Measurements from ENCODE around the gene HDGF. TPM values are rescaled to one million over a fixed set of nuclear protein-coding genes. Genes with fewer than 3 reads are reported as not detected.

HDGF gene
- total and polyA plus RNA-seq, 8 donors = 43.5 to 112 (median 66.0) TPM

DNA sequence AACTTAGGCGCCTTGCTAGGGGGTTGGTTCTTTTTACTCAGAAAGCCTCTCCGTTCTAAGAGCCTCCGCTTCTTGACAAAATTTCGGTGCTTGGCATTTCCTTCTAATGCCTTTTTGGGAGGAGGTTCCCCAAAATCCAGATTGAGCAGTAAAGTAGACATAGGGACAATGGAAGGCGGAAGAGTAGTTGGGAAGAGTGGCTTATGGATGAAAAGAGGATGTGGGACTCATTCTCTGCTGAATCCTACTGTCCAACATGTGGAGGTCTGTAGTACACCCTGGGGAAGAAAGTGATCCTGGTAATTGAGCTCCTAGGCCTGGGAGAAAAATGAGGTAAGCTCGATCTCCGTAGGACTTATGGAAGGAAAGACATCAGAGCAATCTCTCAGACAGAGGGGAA lies 24.0 kb downstream of the HDGF start:
- no peaks in the 10 kb centered on the region for H3K9me3 ChIP-seq
- WGBS, 2 donors = 38 to 49% methylated on average over 7 of the region's 7 CpGs
- DNase-seq (no peak), ATAC-seq (no peak), FAIRE-seq (no peak)
- intact Hi-C loops (cut with DNase I) = loop anchor here in 2 of 3 donors (5.0 kb wide), 1 partner anchor 35 kb away; no protein-coding TSS in a partner anchor
- no peaks in the 10 kb centered on the region for H3K27me3 ChIP-seq
- H3K27ac ChIP-seq = peak overlapping the region in 3 of 4 donors; percentile 91 to 98 (median 96)
- peaks cover 10 to 21% (median 11%) of the 10 kb centered on the region in 3 donors for H3K36me3 ChIP-seq
- TF ChIP-seq, protein P1, sequence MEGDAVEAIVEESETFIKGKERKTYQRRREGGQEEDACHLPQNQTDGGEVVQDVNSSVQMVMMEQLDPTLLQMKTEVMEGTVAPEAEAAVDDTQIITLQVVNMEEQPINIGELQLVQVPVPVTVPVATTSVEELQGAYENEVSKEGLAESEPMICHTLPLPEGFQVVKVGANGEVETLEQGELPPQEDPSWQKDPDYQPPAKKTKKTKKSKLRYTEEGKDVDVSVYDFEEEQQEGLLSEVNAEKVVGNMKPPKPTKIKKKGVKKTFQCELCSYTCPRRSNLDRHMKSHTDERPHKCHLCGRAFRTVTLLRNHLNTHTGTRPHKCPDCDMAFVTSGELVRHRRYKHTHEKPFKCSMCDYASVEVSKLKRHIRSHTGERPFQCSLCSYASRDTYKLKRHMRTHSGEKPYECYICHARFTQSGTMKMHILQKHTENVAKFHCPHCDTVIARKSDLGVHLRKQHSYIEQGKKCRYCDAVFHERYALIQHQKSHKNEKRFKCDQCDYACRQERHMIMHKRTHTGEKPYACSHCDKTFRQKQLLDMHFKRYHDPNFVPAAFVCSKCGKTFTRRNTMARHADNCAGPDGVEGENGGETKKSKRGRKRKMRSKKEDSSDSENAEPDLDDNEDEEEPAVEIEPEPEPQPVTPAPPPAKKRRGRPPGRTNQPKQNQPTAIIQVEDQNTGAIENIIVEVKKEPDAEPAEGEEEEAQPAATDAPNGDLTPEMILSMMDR (IDR thresholded peaks at IDR 0.05) = no peak
- peaks cover 28 to 39% (median 34%) of the 10 kb centered on the region in 3 donors for H3K4me1 ChIP-seq
- peak overlapping the region; percentile 61 to 86 (median 70) for H3K4me3 ChIP-seq

DNA sequence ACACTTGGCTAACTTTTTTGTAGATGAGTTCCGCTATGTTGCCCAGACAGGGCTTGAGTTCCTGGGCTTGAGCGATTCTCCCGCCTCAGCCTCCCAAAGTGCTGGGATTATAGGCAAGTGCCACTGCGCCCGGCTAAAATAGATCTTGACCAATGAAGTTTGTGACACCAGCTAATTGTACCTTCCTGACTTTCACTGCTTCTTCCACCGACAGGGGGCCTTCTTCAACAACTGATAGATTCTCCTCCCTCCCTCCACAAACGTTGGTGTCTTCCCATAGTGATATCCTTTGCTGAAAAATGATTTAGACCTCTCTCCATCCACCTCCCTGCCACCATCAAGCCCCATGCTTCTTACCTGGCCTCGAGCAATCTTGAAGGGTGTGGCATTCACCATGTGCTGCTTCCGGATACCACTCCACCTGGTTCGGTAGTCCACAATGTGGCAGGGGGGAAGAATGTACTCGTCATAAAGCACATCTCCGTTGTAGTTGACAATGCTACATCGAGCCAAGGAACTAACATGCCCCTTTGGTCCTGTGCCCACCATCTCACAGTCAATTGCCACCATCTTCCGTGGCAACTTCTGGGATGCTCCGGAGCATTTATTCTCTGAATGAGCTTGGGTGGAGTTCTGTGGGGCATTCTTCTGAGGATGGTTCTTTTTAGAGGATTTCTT lies 24.8 kb downstream of the HDGF start:
- ATAC-seq = peak in 2 of 4 donors; percentile 14 to 33
- no peak for DNase-seq
- Histone ChIP-seq H3K9me3 (no peaks in the 10 kb centered on the region), H3K27me3 (no peaks in the 10 kb centered on the region), H3K36me3 (peaks cover 10 to 26% (median 11%) of the 10 kb centered on the region in 3 donors), H3K4me1 (peaks cover 28 to 39% (median 34%) of the 10 kb centered on the region in 3 donors), H3K4me3 (peak overlapping the region in 2 of 4 donors; percentile 61 to 86), H3K27ac (no peak overlapping the region)
- no peak for FAIRE-seq
- TF ChIP-seq, protein P1 (IDR thresholded peaks at IDR 0.05) = peak; percentile 17 to 23 (median 20)
- intact Hi-C loops (cut with DNase I) = loop anchor here in 2 of 3 donors (5.0 kb wide), 1 partner anchor 34 kb away; no protein-coding TSS in a partner anchor
- WGBS, 2 donors = 34 to 41% methylated on average over 15 of the region's 15 CpGs

DNA sequence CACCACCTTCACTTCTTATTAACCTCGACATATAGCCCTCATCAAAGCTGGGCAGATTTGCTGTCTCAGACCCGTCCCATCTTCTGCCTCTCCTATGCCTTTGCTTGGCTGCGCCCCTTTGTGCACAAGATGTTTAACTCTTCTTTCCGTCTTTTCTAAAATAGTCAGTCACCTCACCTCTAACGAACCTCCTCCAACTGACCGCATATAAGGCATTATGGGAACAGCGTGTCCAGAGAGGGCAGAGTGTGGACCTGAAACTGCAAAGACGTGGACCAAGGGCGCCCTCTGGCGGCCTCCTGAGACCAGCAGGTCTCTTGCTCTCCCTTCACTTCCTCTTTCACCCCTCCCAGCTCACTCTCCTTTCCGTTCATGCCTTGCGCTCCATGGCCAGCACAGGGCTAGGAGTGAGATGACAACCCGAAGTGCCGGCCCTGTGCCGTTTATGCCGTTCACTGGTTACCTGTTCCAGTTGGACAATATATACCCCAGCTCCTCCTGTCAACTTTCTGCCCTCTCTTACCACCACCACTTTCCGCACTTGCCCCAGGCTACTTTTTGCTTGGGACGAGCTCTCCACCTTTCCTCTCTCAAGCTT lies 25.7 kb downstream of the HDGF start:
- no peaks in the 10 kb centered on the region for H3K9me3 ChIP-seq
- peaks cover 28 to 39% (median 34%) of the 10 kb centered on the region in 3 donors for H3K4me1 ChIP-seq

DNA sequence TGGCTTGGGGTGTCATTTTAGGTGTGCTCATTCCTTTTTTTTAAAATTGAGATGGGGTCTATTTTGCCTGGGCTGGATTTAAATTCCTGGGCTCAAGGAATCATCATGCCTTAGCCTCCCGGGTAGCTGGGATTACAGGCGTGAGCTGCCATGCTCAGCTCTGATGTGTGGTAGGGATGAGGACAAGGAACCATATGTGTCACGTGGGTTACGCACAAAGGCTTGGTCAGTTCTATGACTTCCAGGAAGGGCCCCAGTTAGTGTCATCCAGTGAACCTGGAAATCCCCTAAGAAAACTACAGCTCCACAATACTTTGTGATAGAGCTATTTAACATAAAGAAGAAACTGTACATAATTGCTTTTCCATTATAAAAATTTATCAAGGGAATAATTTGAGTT lies 29.9 kb downstream of the HDGF start:
- intact Hi-C loops (cut with DNase I) = no loop called here
- H3K4me1 ChIP-seq = peaks cover 14 to 21% (median 18%) of the 10 kb centered on the region in 3 donors
- H3K27ac ChIP-seq = no peak overlapping the region
- peaks cover 10 to 29% (median 11%) of the 10 kb centered on the region in 3 donors for H3K36me3 ChIP-seq
- DNase-seq (no peak), ATAC-seq (no peak), FAIRE-seq (no peak)
- no peak overlapping the region for H3K4me3 ChIP-seq
- WGBS, 2 donors = 92 to 95% methylated on average over 4 of the region's 4 CpGs
- H3K27me3 ChIP-seq = no peaks in the 10 kb centered on the region
- TF ChIP-seq, protein P1 (IDR thresholded peaks at IDR 0.05) = no peak
- no peaks in the 10 kb centered on the region for H3K9me3 ChIP-seq

More for the DNA sequence above, 25.7 kb downstream of the HDGF start:
- intact Hi-C loops (cut with DNase I) = loop anchor here in 2 of 3 donors (5.0 kb wide), 1 partner anchor 33 kb away; no protein-coding TSS in a partner anchor
- TF ChIP-seq, protein P1 (IDR thresholded peaks at IDR 0.05) = peak; percentile 86 to 94 (median 91)
- WGBS, 2 donors = 10 to 13% methylated on average over 18 of the region's 18 CpGs
- peak; percentile 59 to 82 (median 77) for ATAC-seq
- Histone ChIP-seq H3K27ac (no peak overlapping the region), H3K27me3 (no peaks in the 10 kb centered on the region), H3K4me3 (peak overlapping the region in 2 of 4 donors; percentile 19 to 86), H3K36me3 (peaks cover 10 to 29% (median 11%) of the 10 kb centered on the region in 3 donors)
- no peak for FAIRE-seq
- peak; percentile 81 to 94 (median 90) for DNase-seq
